ENCODE data around the gene BOD1.

- TF ChIP-seq CTCF (IDR thresholded peaks at IDR 0.05) (no peak), POLR2AphosphoS5 (IDR thresholded peaks at IDR 0.05) (no peak), EP300 (IDR thresholded peaks at IDR 0.05) (no peak)
Measured at GRCh38 chr5:173631478-173631877, 15.0 kb upstream of the BOD1 start.
